GM21576 (cell line): ENCODE data around the gene TPRA1.

Experiments
- ATAC-seq: cut with Tn5 transposase; IDR thresholded peaks from one replicate; pipeline ENCODE4 v1.9.1; 2021; ENCODE audit warnings: mild to moderate bottlenecking, moderate library complexity; ENCODE audit not compliant: unreplicated experiment

The TPRA1 gene

GRCh38 chr3:127590593-127591465 lies at the start of gene TPRA1:
Gene TPRA1, minus strand, starts transcription at chr3:127590733. Its CDS starts 10,587 bp downstream, at chr3:127580146.
- peak; percentile 74 for ATAC-seq

- no peak for ATAC-seq
Measured at GRCh38 chr3:127640042-127640355, 49.5 kb upstream of the TPRA1 start.

GRCh38 chr3:127639173-127640041 lies 48.9 kb upstream of the TPRA1 start:
- ATAC-seq = no peak

GRCh38 chr3:127637971-127638370 lies 47.4 kb upstream of the TPRA1 start:
- ATAC-seq = no peak

GRCh38 chr3:127637546-127637945 lies 47.0 kb upstream of the TPRA1 start:
- ATAC-seq = no peak

- ATAC-seq = no peak
Measured at GRCh38 chr3:127634653-127635052, 44.1 kb upstream of the TPRA1 start.

- ATAC-seq = no peak
Measured at GRCh38 chr3:127632035-127632820, 41.7 kb upstream of the TPRA1 start.

GRCh38 chr3:127630811-127631714 lies 40.5 kb upstream of the TPRA1 start:
- ATAC-seq = no peak

- ATAC-seq = no peak
Measured at GRCh38 chr3:127629467-127630403, 39.2 kb upstream of the TPRA1 start.

- no peak for ATAC-seq
Measured at GRCh38 chr3:127628788-127629466, 38.4 kb upstream of the TPRA1 start, which contains the start of gene PODXL2. Gene PODXL2, plus strand, starts transcription at chr3:127629185. Its CDS starts 35 bp downstream, at chr3:127629220.

- no peak for ATAC-seq
Measured at GRCh38 chr3:127628426-127628787, 37.9 kb upstream of the TPRA1 start.

GRCh38 chr3:127625821-127626220 lies 35.3 kb upstream of the TPRA1 start:
- no peak for ATAC-seq

- no peak for ATAC-seq
Measured at GRCh38 chr3:127624063-127624462, 33.5 kb upstream of the TPRA1 start.

- ATAC-seq = no peak
Measured at GRCh38 chr3:127622772-127623576, 32.4 kb upstream of the TPRA1 start.

GRCh38 chr3:127622031-127622430 lies 31.5 kb upstream of the TPRA1 start:
- ATAC-seq = no peak

- no peak for ATAC-seq
Measured at GRCh38 chr3:127620637-127621375, 30.3 kb upstream of the TPRA1 start.

GRCh38 chr3:127618891-127619290 lies 28.4 kb upstream of the TPRA1 start:
- no peak for ATAC-seq
